Smooth muscle cell of the brain vasculature (primary cell): Measurements from ENCODE around the gene DOCK4.

ENCODE experiments used
- DNase-seq: peaks from one replicate; pipeline ENCODE4 v3.0.0-alpha.2; 2012; ENCODE audit warnings: low read depth, low spot score

The DOCK4 gene

GRCh38 chr7:112110175-112110574 lies 96.0 kb downstream of the DOCK4 start:
- no peak for DNase-seq

DNA sequence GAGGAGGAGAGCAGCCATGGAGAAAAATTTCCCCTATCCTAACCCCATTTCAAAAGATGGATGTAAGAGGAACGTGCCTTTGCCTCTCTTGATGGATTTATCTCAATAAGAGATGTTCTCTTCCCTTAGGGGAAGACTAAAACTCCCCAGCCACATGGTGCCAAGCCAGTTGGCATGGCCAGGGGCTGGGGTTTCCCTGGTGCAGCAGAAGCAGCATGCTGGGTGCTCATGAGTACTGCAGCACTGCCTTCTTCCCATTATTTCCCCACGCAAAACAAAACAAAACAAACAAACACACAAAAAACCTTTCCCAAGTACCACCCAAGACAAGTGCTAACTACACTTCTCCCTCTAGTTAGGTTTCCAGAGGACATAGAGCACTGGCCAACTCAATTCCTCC lies 97.2 kb downstream of the DOCK4 start:
- no peak for DNase-seq

GRCh38 chr7:112105584-112106530 lies 100.3 kb downstream of the DOCK4 start:
- no peak for DNase-seq

GRCh38 chr7:112104120-112104519 lies 102.1 kb downstream of the DOCK4 start:
- no peak for DNase-seq

DNA sequence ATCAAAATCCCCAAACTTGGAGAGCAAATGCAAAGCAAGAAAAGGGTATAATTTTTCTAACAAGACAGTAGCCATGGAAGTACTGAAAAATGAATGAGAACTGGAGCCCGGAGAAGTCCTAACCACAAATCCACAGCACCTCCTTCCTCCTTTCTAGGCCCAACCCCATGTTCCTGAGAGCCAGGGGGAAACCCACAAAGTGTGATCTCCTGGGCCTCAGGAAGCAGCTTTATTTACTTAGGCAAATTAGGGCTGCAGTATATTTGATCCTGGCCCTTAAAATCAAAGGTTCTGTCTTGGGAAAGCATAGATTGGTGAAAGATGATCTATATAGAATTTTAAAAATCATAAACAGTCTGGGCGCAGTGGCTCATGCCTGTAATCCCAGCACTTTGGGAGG lies 103.0 kb downstream of the DOCK4 start:
- DNase-seq, result peak; percentile 53

GRCh38 chr7:112101201-112101846 lies 104.9 kb downstream of the DOCK4 start:
- no peak for DNase-seq

DNA sequence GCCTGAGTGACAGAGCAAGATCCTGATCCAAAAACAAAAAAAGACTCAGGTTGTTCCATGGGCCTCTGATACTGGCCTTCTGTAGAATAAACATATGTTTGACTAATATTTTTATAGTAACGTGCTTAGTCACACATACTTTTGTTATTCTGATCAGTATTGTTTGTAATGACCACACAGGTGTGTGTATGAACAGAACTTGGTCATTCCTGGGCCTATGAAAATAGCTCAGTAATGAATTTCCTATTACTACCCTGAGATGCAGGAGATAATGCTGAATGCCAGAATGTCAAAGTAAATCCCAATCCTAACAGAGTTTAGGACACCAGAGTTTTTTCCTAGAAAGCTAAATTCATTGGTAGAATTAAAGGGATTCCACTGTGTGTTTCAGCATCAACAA lies 108.7 kb downstream of the DOCK4 start:
- DNase-seq, result no peak

DNA sequence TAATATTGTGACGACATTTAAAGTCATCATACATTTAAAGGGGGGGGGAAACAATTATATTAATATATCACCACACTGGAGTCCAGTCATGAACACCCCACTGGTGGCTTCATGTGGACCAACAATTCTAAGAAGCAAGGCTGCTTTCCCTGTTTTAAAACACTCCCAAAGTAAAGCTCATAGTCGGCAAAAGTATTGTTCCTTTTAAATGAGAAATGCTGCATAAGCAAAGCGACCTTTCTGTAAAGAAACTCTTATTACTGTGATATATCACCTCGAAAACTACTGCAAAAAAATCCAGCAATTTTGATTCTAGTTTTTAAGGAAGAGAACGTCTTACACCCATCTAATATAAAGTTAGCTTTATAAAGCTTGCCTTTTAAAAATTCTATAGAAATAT lies 112.8 kb downstream of the DOCK4 start:
- no peak for DNase-seq

- DNase-seq, result no peak
These were observed 113.3 kb downstream of the DOCK4 start for GRCh38 chr7:112092709-112093395.

GRCh38 chr7:112092306-112092705 lies 113.9 kb downstream of the DOCK4 start:
- DNase-seq, result no peak

DNA sequence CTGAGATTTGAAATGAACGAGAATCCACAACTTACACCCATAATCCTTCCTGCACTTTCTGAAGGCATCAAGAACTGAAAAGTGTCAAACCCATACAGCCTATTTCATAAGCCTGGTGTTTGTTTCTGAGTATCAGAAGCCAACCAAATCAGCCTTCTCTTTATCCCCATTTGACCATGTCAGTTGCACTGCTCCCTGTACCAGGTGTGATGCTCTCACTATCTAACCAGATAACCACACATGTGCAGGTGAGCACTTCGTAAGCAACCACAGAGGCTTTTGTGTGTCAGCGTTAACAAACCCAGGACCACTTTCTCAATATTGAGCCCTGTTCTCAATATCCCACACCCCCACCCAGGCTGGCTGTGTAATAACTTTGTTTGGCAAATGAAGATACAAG lies 114.4 kb downstream of the DOCK4 start:
- DNase-seq, result no peak

DNA sequence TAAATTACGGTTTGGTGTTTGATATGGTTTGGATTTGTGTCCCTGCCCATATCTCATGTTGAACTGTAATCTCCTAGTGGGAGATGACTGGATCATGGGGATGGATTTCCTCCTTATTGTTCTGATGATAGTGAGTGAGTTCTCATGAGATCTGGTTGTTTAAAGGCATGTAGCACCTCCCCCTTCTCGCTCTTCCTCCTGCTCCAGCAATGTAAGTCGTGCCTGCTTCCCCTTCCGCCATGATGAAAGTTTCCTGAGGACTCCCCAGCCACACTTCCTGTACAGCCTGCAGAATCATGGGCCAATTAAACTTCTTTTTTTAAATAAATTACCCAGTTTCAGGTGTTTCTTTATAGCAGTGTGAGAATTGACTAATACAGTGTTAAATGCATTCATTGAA lies 116.6 kb downstream of the DOCK4 start:
- DNase-seq, result no peak

DNA sequence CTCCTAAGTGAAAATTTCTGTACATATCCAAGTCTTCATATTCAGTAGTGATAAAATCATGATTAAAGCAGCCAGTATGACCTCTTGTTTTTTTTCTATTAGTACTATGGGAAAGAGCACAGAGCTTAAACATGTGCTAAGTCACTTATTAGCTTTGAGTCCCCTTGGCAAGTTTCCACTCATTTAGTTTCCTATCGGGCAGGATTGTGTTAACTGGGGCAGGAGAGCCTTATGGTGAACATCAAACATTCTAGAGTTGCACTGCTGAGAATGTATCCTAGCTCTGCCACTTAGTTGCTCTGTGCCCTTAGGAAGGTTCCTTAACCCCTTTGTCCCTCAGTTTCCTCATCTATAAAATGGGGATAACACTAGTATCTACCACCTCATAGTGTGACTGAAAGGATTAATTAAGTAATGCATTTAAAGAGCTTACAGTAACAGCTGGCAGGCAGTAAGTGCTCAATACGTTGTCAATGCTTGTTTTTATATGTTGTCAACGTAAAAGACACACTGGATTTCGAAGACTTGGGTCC lies 117.6 kb downstream of the DOCK4 start:
- DNase-seq, result no peak

- DNase-seq, result no peak
These were observed 119.5 kb downstream of the DOCK4 start for GRCh38 chr7:112086496-112087254.

DNA sequence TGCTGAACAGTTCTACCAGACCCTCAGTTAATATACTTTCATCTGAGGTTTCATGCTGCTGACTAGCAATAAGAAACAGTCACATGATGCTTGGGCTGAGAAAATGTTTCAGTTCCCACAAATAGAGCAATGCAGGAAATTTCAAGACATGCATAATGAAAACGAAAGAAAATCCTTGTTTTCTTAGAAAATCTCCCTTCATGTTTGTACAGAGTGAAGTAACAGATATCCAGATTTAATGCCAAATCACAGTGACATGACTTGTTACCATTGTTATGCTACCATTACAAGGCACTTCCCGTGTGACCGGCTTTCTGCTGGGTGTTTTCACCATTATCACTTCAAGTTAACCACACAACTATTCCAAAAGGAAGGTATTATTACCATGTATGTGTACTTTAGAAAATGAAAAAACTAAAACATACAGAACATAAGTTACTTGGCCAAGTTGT lies 121.7 kb downstream of the DOCK4 start:
- DNase-seq, result peak; percentile 32

- DNase-seq, result no peak
These were observed 122.3 kb downstream of the DOCK4 start for GRCh38 chr7:112083776-112084355.

DNA sequence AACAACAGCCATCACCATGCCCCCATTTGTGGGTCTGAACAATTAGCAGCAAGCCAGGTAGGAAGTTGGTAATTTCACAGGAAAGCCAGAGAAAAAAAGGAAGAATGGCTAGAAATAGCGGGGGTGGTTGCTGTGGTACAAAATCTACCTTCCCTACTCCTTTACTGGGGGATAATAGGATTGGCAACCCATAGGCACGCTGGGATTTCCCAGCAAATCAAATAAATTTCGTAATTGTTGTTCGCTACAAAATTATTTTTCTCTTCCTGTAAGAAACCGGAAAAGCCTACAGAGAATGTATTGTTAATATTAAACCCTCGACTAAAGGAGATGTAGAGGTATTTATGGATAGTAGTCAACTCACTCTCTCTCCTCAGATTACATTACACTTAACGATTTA lies 123.9 kb downstream of the DOCK4 start:
- no peak for DNase-seq

DNA sequence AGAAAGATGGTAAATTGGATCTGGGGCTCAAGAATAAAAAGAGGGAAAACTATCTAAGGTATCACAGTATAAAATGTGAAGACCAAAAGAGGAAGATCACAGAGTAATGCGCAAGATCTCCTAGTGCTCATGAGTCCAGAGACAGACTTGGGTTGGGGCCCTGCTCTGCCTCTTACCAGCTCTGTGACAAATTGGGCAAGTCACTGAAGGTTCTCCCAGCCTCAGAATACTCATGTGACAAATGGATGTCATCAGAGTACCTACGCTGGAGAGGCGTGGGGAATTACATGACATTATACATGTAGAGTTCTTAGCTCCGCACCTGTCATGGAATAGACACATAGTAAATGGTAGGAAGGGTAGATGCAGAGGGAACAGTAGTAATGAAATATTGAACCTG lies 124.4 kb downstream of the DOCK4 start:
- no peak for DNase-seq

DNA sequence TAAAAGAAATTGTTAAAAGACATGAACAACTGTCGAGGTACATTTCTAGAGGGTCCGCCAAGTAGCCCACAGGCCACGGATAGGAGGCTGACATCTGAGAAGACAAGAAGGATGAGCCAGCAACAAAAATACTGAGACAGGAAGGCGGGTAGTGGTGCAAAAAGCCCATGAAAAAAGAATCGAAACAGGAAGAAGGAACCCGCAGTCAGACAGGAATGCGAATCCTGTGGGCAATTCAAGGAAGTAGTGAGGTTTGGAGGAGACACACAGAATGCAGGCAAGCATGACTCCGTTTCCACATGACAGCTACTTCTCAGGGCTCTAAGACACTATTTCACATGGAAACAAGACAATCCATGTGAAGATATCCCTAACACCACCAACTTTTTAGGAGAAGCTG lies 125.2 kb downstream of the DOCK4 start:
- DNase-seq, result peak; percentile 43

DNA sequence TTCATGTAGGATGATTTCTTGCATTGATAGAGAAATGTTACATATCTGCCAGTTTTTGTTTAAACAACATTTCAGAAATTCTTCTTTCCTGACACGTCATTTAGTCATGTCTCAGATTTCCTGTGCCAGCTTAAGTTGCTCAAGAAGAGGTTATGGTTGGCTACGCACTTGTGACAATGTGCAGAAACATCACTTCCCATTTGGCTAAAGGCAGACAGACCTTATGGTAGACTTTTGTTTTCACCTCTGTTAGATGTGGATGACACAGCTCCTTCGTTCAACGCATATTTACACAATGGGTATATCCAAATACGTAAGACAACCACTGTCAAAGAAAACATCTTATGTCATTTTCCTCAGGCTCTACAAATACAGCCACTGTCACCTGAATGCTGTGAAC lies 125.8 kb downstream of the DOCK4 start:
- DNase-seq, result peak; percentile 45

DNA sequence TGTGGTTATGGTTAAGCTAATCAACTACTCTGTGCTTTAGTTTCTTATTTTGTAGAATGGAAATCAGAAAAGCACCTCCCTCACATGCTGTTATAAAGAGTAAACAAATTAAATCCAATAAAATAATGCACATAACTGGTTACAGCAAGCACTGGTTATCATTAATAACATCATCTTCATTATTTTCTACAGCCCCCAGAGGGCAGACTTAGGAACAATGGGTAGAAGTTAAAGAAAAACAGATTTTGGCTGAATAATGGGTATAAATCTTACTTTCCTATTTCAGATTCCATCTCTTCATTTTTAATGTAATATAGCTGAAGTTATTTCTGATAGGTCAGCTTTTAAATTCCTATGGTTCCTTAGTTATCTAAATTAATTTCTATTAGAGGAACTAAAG lies 126.5 kb downstream of the DOCK4 start:
- no peak for DNase-seq
